OCI-LY7 (cell line): ENCODE data around the gene WDFY4.

Source experiments
- CTCF ChIP-seq: fragments of 200-600 bp; sonication (generic); conservative IDR thresholded peaks from 2 replicates; pipeline ENCODE4 v1.5.1; 2014; ENCODE audit warnings: mild to moderate bottlenecking, antibody characterized with exemption, low read length, moderate library complexity, mixed read lengths
- EZH2phosphoT487 ChIP-seq: fragments of 200-600 bp; sonication (generic); IDR thresholded peaks from 2 replicates; pipeline ENCODE4 v1.6.1; 2018; ENCODE audit warnings: low read depth, borderline replicate concordance, mild to moderate bottlenecking, mixed run types, antibody characterized with exemption, low read length, moderate library complexity, mixed read lengths

GRCh38 chr10:48763403-48763965, 78.8 kb downstream of the WDFY4 start:
- TF ChIP-seq CTCF (no peak), EZH2phosphoT487 (no peak)
